DOHH2 (cell line): Measurements from ENCODE around the gene AIRE.

Experiments
- H3F3A ChIP-seq: fragments of 200-600 bp; sonication (generic), shearing (Covaris generic); 2 replicates; pipeline ENCODE4 v1.6.0; 2016; ENCODE audit warnings: antibody characterized with exemption, mild to moderate bottlenecking; ENCODE audit not compliant: control insufficient read depth, insufficient read depth
- H3K27ac ChIP-seq: fragments of 200-600 bp; sonication (generic); 2 replicates; pipeline ENCODE4 v1.5.1; 2014; ENCODE audit warnings: low read depth, mild to moderate bottlenecking, low read length, moderate library complexity
- H3K27me3 ChIP-seq: fragments of 200-600 bp; sonication (generic); 2 replicates; pipeline ENCODE4 v1.6.1; 2014; ENCODE audit warnings: mild to moderate bottlenecking, low read length, mixed read lengths; ENCODE audit not compliant: control insufficient read depth
- H3K36me3 ChIP-seq: fragments of 200-600 bp; sonication (generic); 2 replicates; pipeline ENCODE4 v1.6.1; 2014; ENCODE audit warnings: mild to moderate bottlenecking, low read length, moderate library complexity, mixed read lengths; ENCODE audit not compliant: control insufficient read depth
- H3K4me1 ChIP-seq: fragments of 200-600 bp; sonication (generic); 2 replicates; pipeline ENCODE4 v1.6.1; 2014; ENCODE audit warnings: mild to moderate bottlenecking, low read length, mixed read lengths; ENCODE audit not compliant: control insufficient read depth
- H3K4me2 ChIP-seq: fragments of 200-600 bp; sonication (generic); 2 replicates; pipeline ENCODE4 v1.6.0; 2014; ENCODE audit warnings: mild to moderate bottlenecking, low read length, moderate library complexity
- H3K4me3 ChIP-seq: fragments of 200-600 bp; sonication (generic); 2 replicates; pipeline ENCODE4 v1.5.1; 2014; ENCODE audit warnings: mild to moderate bottlenecking, low read length, mixed read lengths
- H3K79me2 ChIP-seq: fragments of 200-600 bp; sonication (generic); 2 replicates; pipeline ENCODE4 v1.6.1; 2014; ENCODE audit warnings: mild to moderate bottlenecking, low read length, mixed read lengths; ENCODE audit not compliant: control insufficient read depth
- H3K9me2 ChIP-seq: fragments of 200-600 bp; sonication (generic); replicated peaks from 2 replicates; pipeline ENCODE4 v1.6.1; 2014; ENCODE audit warnings: mild to moderate bottlenecking, low read length, mixed read lengths; ENCODE audit not compliant: control insufficient read depth
- H3K9me3 ChIP-seq: fragments of 200-600 bp; sonication (generic); 2 replicates; pipeline ENCODE4 v1.6.1; 2014; ENCODE audit warnings: antibody characterized with exemption, low read length, mixed read lengths; ENCODE audit not compliant: control insufficient read depth, insufficient read depth
- H4K20me1 ChIP-seq: fragments of 200-600 bp; sonication (generic); 2 replicates; pipeline ENCODE4 v1.6.0; 2014; ENCODE audit warnings: low read depth, mild to moderate bottlenecking, antibody characterized with exemption, low read length, moderate library complexity; ENCODE audit not compliant: control insufficient read depth, insufficient read depth
- EZH2phosphoT487 ChIP-seq: fragments of 200-600 bp; sonication (generic); IDR thresholded peaks from 2 replicates; pipeline ENCODE4 v1.6.1; 2017; ENCODE audit warnings: borderline replicate concordance, mild to moderate bottlenecking, antibody characterized with exemption, low read length, moderate library complexity, mixed read lengths
- TF ChIP-seq, protein P1 (sequence below): fragments of 200-600 bp; sonication (generic); IDR thresholded peaks from one replicate; pipeline ENCODE4 v1.5.1; 2014; ENCODE audit warnings: antibody characterized with exemption, mild to moderate bottlenecking, low read depth, low read length; ENCODE audit not compliant: poor library complexity, severe bottlenecking

AIRE gene

DNA sequence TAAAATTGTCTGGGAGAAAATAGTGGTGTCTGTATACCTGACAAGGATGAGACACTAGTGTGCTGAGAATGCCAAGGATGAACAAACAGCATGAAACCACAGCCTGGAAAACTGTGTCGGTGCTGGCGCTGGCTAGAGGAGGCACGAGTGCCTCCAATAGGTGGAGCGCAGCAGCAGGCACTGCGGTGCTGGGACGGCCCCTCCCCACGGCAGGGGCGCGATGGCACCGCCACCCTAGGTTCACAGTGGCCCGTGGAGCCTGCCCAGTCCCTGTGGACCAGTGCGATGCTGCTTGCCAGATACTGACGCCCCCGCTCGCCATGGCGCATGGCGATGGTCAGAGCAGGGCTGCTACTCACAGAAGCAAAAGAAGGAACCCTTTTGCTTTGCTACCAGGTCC lies 46.7 kb downstream of the AIRE start:
- no peaks in the 10 kb centered on the region for H3K27me3 ChIP-seq
- TF ChIP-seq EZH2phosphoT487 = no peak
- TF ChIP-seq, protein P1, sequence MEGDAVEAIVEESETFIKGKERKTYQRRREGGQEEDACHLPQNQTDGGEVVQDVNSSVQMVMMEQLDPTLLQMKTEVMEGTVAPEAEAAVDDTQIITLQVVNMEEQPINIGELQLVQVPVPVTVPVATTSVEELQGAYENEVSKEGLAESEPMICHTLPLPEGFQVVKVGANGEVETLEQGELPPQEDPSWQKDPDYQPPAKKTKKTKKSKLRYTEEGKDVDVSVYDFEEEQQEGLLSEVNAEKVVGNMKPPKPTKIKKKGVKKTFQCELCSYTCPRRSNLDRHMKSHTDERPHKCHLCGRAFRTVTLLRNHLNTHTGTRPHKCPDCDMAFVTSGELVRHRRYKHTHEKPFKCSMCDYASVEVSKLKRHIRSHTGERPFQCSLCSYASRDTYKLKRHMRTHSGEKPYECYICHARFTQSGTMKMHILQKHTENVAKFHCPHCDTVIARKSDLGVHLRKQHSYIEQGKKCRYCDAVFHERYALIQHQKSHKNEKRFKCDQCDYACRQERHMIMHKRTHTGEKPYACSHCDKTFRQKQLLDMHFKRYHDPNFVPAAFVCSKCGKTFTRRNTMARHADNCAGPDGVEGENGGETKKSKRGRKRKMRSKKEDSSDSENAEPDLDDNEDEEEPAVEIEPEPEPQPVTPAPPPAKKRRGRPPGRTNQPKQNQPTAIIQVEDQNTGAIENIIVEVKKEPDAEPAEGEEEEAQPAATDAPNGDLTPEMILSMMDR = no peak
- peaks cover 7% of the 10 kb centered on the region; the same call in 1 of the 2 replicates for H3K36me3 ChIP-seq
- H4K20me1 ChIP-seq = peaks cover 6% of the 10 kb centered on the region; the same call in 1 of the 2 replicates
- H3K79me2 ChIP-seq = no peaks in the 10 kb centered on the region
- H3K9me3 ChIP-seq = no peaks in the 10 kb centered on the region
- H3K27ac ChIP-seq = no peak overlapping the region
- H3K9me2 ChIP-seq = no peaks in the 10 kb centered on the region
- no peak overlapping the region for H3K4me2 ChIP-seq
- no peak overlapping the region for H3K4me3 ChIP-seq
- peaks cover 8% of the 10 kb centered on the region for H3F3A ChIP-seq
- H3K4me1 ChIP-seq = peaks cover 3% of the 10 kb centered on the region; the same call in 1 of the 2 replicates

DNA sequence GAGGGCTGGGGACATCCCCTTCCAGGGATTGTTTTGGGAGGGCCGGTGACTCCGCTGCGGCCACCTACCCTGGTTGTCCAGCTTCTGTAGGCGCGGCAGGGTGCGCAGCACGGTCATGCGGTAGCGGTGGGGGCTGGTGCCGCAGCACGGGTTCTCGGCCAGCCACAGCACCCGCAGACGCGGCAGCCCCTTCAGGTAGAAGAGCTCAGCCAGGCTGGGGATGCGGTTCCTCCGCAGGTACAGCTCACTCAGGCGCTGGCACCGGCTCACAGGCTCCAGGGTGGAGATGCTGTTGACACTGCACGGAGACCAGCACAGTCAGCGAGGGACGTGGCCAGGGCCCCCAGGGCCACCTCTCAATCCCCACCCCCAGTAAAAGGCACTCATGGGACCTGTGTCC lies 47.3 kb downstream of the AIRE start:
- H3K4me1 ChIP-seq = peaks cover 5% of the 10 kb centered on the region
- H4K20me1 ChIP-seq = peaks cover 6% of the 10 kb centered on the region; the same call in 1 of the 2 replicates
- H3K36me3 ChIP-seq = peaks cover 4% of the 10 kb centered on the region; the same call in 1 of the 2 replicates
- no peak overlapping the region for H3K4me3 ChIP-seq
- H3F3A ChIP-seq = peaks cover 13% of the 10 kb centered on the region
- no peak overlapping the region for H3K27ac ChIP-seq
- no peak overlapping the region for H3K4me2 ChIP-seq
- H3K79me2 ChIP-seq = no peaks in the 10 kb centered on the region
- H3K9me3 ChIP-seq = no peaks in the 10 kb centered on the region
- no peaks in the 10 kb centered on the region for H3K9me2 ChIP-seq
- H3K27me3 ChIP-seq = no peaks in the 10 kb centered on the region
- TF ChIP-seq, protein P1 = no peak
- TF ChIP-seq EZH2phosphoT487 = no peak

DNA sequence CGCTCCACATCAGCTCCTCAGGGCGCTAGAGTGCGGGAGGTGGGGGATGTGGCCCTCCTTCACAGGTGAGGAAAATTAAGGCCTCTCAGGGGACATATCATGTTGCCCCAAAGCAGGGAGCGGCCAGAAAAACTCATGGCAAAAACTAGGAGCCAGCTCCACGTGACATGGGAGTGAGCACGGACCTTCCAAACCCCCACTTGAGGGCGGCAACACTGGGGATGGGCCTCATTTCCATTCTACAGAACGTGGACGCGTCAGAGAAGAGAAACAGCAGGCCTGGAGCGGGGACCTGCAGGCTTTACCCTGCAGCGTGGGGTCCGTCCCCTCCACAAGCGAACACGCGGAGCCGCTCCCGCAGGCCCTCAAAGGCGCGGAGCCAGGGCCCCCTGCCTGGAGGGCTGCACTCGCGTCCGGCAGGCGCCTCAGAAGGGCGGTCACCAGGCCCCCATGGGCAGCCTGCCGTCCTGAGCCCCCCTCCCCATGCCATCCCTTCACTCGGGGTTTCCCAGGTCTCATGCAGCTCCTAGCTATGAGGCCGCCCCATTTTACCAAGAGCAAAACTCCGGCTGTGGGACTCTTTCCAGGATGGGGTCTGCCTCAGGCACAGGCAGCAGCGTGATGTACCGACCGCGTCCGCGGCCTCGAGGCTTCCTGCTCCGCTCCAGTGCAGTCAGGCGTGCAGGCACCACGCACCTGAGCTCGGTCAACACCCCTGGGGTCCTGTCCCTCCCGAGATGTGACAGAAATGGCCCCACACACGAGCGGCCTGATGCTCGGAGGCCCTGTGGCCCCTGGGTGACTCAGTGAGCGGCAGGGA lies 48.0 kb downstream of the AIRE start:
- peaks cover 10% of the 10 kb centered on the region for H3K4me1 ChIP-seq

More for the DNA sequence above, 48.0 kb downstream of the AIRE start:
- Histone ChIP-seq H3K9me2 (no peaks in the 10 kb centered on the region), H3K27me3 (no peaks in the 10 kb centered on the region), H3F3A (peaks cover 16% of the 10 kb centered on the region), H3K4me2 (no peak overlapping the region), H3K27ac (no peak overlapping the region), H3K36me3 (peaks cover 4% of the 10 kb centered on the region; the same call in 1 of the 2 replicates), H4K20me1 (peaks cover 4% of the 10 kb centered on the region; the same call in 1 of the 2 replicates), H3K9me3 (no peaks in the 10 kb centered on the region), H3K4me3 (no peak overlapping the region), H3K79me2 (no peaks in the 10 kb centered on the region)
- no peak for TF ChIP-seq EZH2phosphoT487
- TF ChIP-seq, protein P1 = no peak
